GM19099 (cell line): ENCODE data around the gene PLS1.

Experiments used
- POLR2A ChIP-seq: IDR thresholded peaks from 3 replicates; pipeline ENCODE4 v1.6.1; 2011; ENCODE audit warnings: low read depth; ENCODE audit not compliant: insufficient read length; ENCODE audit errors: extremely low read depth

The PLS1 gene

DNA sequence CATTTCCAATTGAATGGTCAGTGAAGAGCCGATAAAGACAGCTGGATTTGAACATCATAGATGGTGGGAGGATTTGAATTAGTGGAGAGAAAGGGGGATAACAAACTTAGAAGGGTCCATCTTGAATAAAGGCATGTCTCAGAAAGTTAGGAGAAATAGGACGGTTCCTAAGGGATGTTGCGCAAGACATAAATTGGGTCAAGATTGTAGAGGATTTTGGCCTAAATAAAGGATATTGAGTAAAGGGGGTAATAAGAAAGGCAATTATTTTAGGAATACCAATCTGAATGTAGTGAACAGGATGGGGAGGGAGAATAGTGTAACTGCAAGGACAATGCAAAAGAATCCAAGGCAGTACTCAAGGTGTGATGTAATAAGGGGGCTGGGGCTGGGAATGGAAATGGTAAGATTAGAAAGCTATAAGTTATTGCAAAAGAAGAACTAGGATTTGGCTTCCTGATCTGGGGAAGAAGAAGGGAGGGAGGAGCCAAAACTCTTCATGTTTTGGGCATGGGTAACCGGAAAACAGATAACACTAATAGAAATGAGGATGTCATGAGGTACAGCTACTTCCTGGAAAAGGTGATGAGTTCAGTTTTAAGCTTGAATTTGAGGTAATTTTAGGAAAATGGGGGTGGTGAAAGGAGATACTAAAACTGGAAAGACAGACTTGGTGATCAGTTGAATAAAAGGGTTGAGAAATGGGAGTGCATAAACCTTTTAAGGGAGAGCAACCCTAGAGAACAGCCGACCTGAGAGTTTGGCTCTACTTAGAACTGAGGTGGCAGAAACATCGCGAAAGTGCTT, 110.3 kb downstream of the PLS1 start:
- no peak for TF ChIP-seq POLR2A

DNA sequence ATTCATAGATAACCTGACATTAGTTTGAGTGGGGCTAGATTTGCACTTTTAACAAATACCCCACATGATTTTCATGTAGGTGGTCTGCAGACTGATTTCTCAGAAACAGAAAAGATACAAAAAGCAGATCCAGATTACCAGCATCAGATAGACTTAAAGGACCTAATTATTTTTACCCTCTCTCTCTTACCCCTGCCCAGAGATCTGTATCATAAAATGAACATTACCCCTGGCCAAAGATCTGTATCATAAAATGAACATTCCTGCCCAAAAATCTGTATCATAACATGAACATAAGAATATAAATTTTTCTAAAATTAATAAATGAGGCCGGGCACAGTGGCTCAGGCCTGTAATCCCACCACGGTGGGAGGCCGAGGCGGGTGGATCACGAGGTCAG, 113.0 kb downstream of the PLS1 start:
- TF ChIP-seq POLR2A: no peak

DNA sequence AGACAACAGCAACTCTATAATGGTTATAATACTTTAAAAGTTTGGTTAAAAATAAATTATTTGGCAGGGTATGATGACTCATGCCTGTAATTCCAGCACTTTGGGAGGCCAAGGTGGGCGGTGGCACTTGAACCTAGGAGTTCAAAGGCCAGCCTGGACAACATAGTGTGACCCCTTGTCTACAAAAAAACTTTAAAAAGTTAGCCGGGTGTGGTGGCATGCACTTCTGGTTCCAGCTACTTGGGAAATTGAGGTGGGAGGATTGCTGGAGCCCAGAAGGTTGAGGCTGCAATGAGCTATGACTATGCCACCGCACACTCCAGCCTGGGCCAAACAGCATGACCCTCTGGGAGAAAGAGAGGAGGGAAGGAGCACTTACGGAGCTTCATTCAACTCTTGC, 119.9 kb downstream of the PLS1 start:
- no peak for TF ChIP-seq POLR2A

GRCh38 chr3:142723665-142723967, 127.4 kb downstream of the PLS1 start:
- no peak for TF ChIP-seq POLR2A

GRCh38 chr3:142723968-142724681, 127.9 kb downstream of the PLS1 start, which contains the start of gene TRPC1:
TSS of gene TRPC1 (plus strand) at chr3:142724034. CDS start at chr3:142724560, 526 bp downstream.
- TF ChIP-seq POLR2A: peak; percentile 71

GRCh38 chr3:142724682-142725356, 128.6 kb downstream of the PLS1 start:
- no peak for TF ChIP-seq POLR2A

DNA sequence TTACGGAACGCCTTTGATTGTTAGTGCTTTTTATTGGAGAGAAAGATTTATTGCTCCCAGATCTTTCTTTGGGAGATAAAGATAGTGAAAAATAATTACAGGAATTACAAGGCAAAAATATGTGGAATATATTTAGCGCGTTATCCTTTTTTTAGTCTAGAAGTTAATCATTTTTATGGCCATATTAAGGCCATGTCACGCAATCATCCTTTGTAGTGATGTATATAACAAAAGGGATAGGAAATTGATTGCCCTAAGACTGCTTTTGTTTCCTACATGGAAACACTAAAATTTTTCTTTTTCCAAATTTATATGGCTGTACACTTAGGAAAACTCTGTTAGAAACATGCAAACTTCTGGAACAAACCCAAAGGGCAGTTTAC, 129.2 kb downstream of the PLS1 start:
- no peak for TF ChIP-seq POLR2A

GRCh38 chr3:142726017-142726416, 129.8 kb downstream of the PLS1 start:
- TF ChIP-seq POLR2A: no peak

DNA sequence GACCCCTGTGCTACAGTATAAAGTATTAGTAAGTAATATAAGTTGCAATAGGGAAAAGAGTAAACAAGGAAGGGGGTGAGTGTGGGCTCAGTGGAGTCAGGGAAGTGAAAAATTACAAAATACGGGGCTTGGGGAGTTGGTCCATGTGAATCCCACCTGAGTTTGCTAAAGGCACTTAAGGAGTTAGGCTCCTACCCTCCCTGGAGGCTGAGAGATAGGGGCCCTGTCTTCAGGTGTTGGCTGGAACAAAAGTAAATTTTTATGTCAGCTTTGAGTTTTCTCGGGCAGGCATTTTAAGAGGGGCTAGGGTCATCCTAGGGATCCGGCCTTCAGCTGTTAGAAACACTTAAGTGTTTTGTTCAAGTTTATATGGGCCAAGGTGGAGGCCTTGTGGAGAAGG, 135.9 kb downstream of the PLS1 start:
- TF ChIP-seq POLR2A: no peak

GRCh38 chr3:142734834-142735233, 138.6 kb downstream of the PLS1 start:
- TF ChIP-seq POLR2A: no peak

GRCh38 chr3:142735462-142735861, 139.3 kb downstream of the PLS1 start:
- no peak for TF ChIP-seq POLR2A

DNA sequence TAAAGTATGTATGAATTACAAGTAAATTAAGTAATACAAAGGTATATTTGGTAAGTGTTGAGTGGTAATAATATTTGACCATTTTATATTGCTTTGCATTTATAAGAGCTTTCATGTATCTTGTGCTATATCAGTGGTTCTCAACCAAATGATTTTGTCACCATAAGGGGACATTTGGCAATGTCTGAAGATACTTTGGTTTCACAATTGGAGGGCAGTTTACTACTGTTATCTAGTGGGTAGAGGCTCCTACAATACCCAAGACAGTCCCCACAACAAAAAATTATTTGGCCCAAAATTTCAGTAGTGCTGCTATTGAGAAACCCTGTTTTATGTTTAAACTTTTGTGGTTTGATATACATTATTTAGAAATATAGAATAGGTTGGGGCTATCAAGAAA, 142.2 kb downstream of the PLS1 start:
- TF ChIP-seq POLR2A: no peak

DNA sequence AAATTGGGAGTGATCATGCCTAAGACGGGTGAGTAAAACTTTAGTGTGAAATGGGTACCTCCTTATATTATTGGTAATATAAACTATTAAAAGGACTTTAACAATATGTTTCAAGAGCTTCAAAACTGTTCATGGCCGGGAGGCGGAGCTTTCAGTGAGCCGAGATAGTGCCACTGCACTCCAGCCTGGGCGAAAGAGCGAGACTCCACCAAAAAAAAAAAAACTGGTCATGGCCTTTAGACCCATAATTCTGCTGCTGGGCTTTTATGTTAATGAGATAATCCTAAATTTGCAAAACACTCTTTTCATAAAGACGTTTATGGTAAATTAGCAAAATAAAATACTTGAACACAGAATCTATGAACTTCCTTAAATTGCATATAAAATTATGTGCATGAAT, 150.5 kb downstream of the PLS1 start:
- TF ChIP-seq POLR2A: no peak

DNA sequence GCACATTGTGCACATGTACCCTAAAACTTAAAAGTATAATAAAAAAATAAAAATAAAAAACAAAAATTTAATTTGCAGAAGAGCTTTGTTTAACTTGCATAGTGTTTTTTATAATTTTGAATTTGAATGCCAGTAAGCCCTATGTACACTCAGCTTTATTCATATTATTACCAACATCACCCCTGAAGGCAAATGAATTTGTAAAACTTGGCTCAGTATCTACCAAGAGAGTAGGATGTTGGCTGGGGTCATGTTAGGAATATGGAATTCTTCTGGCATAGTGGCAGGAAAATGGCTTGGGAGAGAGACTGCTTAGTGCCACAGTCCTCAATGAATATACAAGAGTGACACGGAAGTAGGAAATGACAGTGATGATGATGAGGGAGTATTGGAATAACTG, 158.3 kb downstream of the PLS1 start:
- TF ChIP-seq POLR2A: no peak
